Trophoblast cell (in vitro differentiated cells and primary cell): Measurements from ENCODE around the gene TMEM186.

ENCODE experiments used
- DNase-seq, 2 donors: peaks; one replicate each; pipeline ENCODE4 v3.0.0-alpha.2; 2016
- H2AFZ ChIP-seq: 2 replicates; pipeline ENCODE4 v1.6.1; 2013; ENCODE audit warnings: low read length, moderate library complexity, mild to moderate bottlenecking; ENCODE audit not compliant: insufficient read depth, poor library complexity
- H2AK5ac ChIP-seq: 2 replicates; pipeline ENCODE4 v1.6.1; 2013; ENCODE audit warnings: mild to moderate bottlenecking, low read length
- H2BK120ac ChIP-seq: 2 replicates; pipeline ENCODE4 v1.6.1; 2013; ENCODE audit warnings: low read length, mild to moderate bottlenecking, moderate library complexity; ENCODE audit not compliant: insufficient read depth, poor library complexity
- H2BK12ac ChIP-seq: 2 replicates; pipeline ENCODE4 v1.6.1; 2013; ENCODE audit warnings: mild to moderate bottlenecking, low read length, moderate library complexity
- H2BK5ac ChIP-seq: 2 replicates; pipeline ENCODE4 v1.6.1; 2013; ENCODE audit warnings: low read length, low read depth, moderate library complexity, mild to moderate bottlenecking; ENCODE audit not compliant: poor library complexity
- H3K14ac ChIP-seq: 2 replicates; pipeline ENCODE4 v1.6.1; 2013; ENCODE audit warnings: mild to moderate bottlenecking, low read length
- H3K18ac ChIP-seq: 2 replicates; pipeline ENCODE4 v1.6.1; 2013; ENCODE audit warnings: mild to moderate bottlenecking, low read length
- H3K23ac ChIP-seq: 2 replicates; pipeline ENCODE4 v1.6.1; 2013; ENCODE audit warnings: low read length
- H3K27ac ChIP-seq: 2 replicates; pipeline ENCODE4 v1.5.1; 2013; ENCODE audit warnings: low read depth, mild to moderate bottlenecking, inconsistent platforms, low read length, moderate library complexity
- H3K27me3 ChIP-seq: 2 replicates; pipeline ENCODE4 v1.6.1; 2013; ENCODE audit warnings: inconsistent platforms, mild to moderate bottlenecking, low read length, moderate library complexity; ENCODE audit not compliant: insufficient read depth
- H3K36me3 ChIP-seq, 2 experiments: 1 replicate in 1 of 2; 2 replicates in 1 of 2; pipeline ENCODE4 v1.6.1; 2013; ENCODE audit warnings: low read length in 2 of 2, mild to moderate bottlenecking in 2 of 2, moderate library complexity in 1 of 2; ENCODE audit not compliant: insufficient read depth in 2 of 2, control insufficient read depth in 1 of 2
- H3K4ac ChIP-seq: 2 replicates; pipeline ENCODE4 v1.6.1; 2013; ENCODE audit warnings: low read depth, mild to moderate bottlenecking, low read length, moderate library complexity
- H3K4me1 ChIP-seq, 2 experiments: 1 replicate in 1 of 2; 2 replicates in 1 of 2; pipeline ENCODE4 v1.6.1; 2013; ENCODE audit warnings: low read length in 2 of 2, mild to moderate bottlenecking in 2 of 2, moderate library complexity in 1 of 2; ENCODE audit not compliant: insufficient read depth in 2 of 2, control insufficient read depth in 1 of 2
- H3K4me2 ChIP-seq: 2 replicates; pipeline ENCODE4 v1.6.1; 2013; ENCODE audit warnings: inconsistent platforms, mild to moderate bottlenecking, low read length, moderate library complexity
- H3K4me3 ChIP-seq: 2 replicates; pipeline ENCODE4 v1.5.1; 2013; ENCODE audit warnings: mild to moderate bottlenecking, low read depth, low read length, inconsistent platforms
- H3K79me1 ChIP-seq: one replicate; pipeline ENCODE4 v1.6.1; 2013; ENCODE audit warnings: low read length
- H3K79me2 ChIP-seq: 2 replicates; pipeline ENCODE4 v1.6.1; 2013; ENCODE audit warnings: low read length, mild to moderate bottlenecking; ENCODE audit not compliant: control insufficient read depth, insufficient read depth, poor library complexity
- H3K9ac ChIP-seq: 2 replicates; pipeline ENCODE4 v1.6.1; 2013; ENCODE audit warnings: mild to moderate bottlenecking, low read length
- H3K9me3 ChIP-seq: 2 replicates; pipeline ENCODE4 v1.6.1; 2013; ENCODE audit warnings: low read depth, mild to moderate bottlenecking, control low read depth, inconsistent platforms, low read length; ENCODE audit not compliant: insufficient read depth
- H4K12ac ChIP-seq: 2 replicates; pipeline ENCODE4 v1.6.1; 2013; ENCODE audit warnings: low read depth, mild to moderate bottlenecking, low read length, moderate library complexity
- H4K8ac ChIP-seq: 2 replicates; pipeline ENCODE4 v1.6.1; 2013; ENCODE audit warnings: low read depth, mild to moderate bottlenecking, low read length, moderate library complexity
- H4K91ac ChIP-seq: one replicate; pipeline ENCODE4 v1.6.1; 2013; ENCODE audit warnings: low read depth, mild to moderate bottlenecking, low read length, moderate library complexity
- WGBS: extraction: QIAGEN DNeasy Blood & Tissue Kit; methylation state at CpG from one replicate; pipeline ENCODE4 v1.1.7; 2013; ENCODE audit warnings: missing lambda C conversion rate; ENCODE audit not compliant: insufficient read length, insufficient coverage; ENCODE audit errors: extremely low coverage; 5-methylcytosine and 5-hydroxymethylcytosine counted together

TMEM186 gene

GRCh38 chr16:8826278-8826879 is 28.9 kb upstream of the TMEM186 start:
- peaks cover 16 to 33% of the 10 kb centered on the region in 2 experiments for H3K36me3 ChIP-seq
- H4K12ac ChIP-seq, result no peak overlapping the region
- no peak overlapping the region for H4K91ac ChIP-seq
- H3K23ac ChIP-seq, result no peak overlapping the region
- no peaks in the 10 kb centered on the region for H3K27me3 ChIP-seq
- no peak for DNase-seq
- no peaks in the 10 kb centered on the region for H3K79me1 ChIP-seq
- H3K4me3 ChIP-seq, result no peak overlapping the region
- no CpG with 5 or more reads among the region's 3 CpGs for WGBS
- H3K14ac ChIP-seq, result no peak overlapping the region
- no peak overlapping the region for H2BK5ac ChIP-seq
- H2BK120ac ChIP-seq, result no peak overlapping the region
- H3K4me1 ChIP-seq, result peaks cover 0 to 2% of the 10 kb centered on the region in 2 experiments
- no peak overlapping the region for H3K18ac ChIP-seq
- H2AFZ ChIP-seq, result no peak overlapping the region
- H3K4ac ChIP-seq, result no peak overlapping the region
- H4K8ac ChIP-seq, result no peak overlapping the region
- H2BK12ac ChIP-seq, result no peak overlapping the region
- no peaks in the 10 kb centered on the region for H3K79me2 ChIP-seq
- no peak overlapping the region for H3K9ac ChIP-seq
- H2AK5ac ChIP-seq, result no peak overlapping the region
- no peak overlapping the region for H3K4me2 ChIP-seq
- H3K27ac ChIP-seq, result no peak overlapping the region
- H3K9me3 ChIP-seq, result no peaks in the 10 kb centered on the region

- Histone ChIP-seq H4K12ac (no peak overlapping the region), H3K14ac (no peak overlapping the region), H3K79me2 (no peaks in the 10 kb centered on the region), H3K27me3 (no peaks in the 10 kb centered on the region), H3K9me3 (no peaks in the 10 kb centered on the region), H3K9ac (no peak overlapping the region), H2BK120ac (no peak overlapping the region), H2BK5ac (no peak overlapping the region), H4K91ac (no peak overlapping the region), H3K4me2 (no peak overlapping the region), H4K8ac (no peak overlapping the region), H3K4me1 (no peaks in the 10 kb centered on the region), H2AK5ac (no peak overlapping the region), H3K27ac (no peak overlapping the region), H3K79me1 (no peaks in the 10 kb centered on the region), H3K4me3 (no peak overlapping the region), H2BK12ac (no peak overlapping the region), H2AFZ (no peak overlapping the region), H3K36me3 (peaks cover 16 to 37% of the 10 kb centered on the region in 2 experiments), H3K23ac (no peak overlapping the region), H3K4ac (no peak overlapping the region), H3K18ac (no peak overlapping the region)
- no CpG with 5 or more reads among the region's 3 CpGs for WGBS
- no peak for DNase-seq
Observed at GRCh38 chr16:8822403-8822802, 25.0 kb upstream of the TMEM186 start.

- Histone ChIP-seq H3K36me3 (peaks cover 24 to 47% of the 10 kb centered on the region in 2 experiments), H3K79me1 (no peaks in the 10 kb centered on the region), H3K27me3 (no peaks in the 10 kb centered on the region), H4K12ac (no peak overlapping the region), H3K14ac (no peak overlapping the region), H2BK5ac (no peak overlapping the region), H2AK5ac (no peak overlapping the region), H2BK120ac (no peak overlapping the region), H3K9me3 (no peaks in the 10 kb centered on the region), H3K23ac (no peak overlapping the region), H4K8ac (no peak overlapping the region), H3K4me3 (no peak overlapping the region), H4K91ac (no peak overlapping the region), H2BK12ac (no peak overlapping the region), H3K4me2 (no peak overlapping the region), H3K9ac (no peak overlapping the region), H3K27ac (no peak overlapping the region), H3K18ac (no peak overlapping the region), H3K4ac (no peak overlapping the region), H2AFZ (no peak overlapping the region), H3K79me2 (no peaks in the 10 kb centered on the region), H3K4me1 (no peaks in the 10 kb centered on the region)
- no CpG with 5 or more reads among the region's 6 CpGs for WGBS
- DNase-seq, result no peak
Observed at GRCh38 chr16:8819411-8820034, 22.1 kb upstream of the TMEM186 start.

GRCh38 chr16:8818504-8819270 is 21.2 kb upstream of the TMEM186 start:
- no peaks in the 10 kb centered on the region for H3K79me2 ChIP-seq
- no peak overlapping the region for H2BK120ac ChIP-seq
- H3K36me3 ChIP-seq, result peaks cover 30 to 54% of the 10 kb centered on the region in 2 experiments
- no peaks in the 10 kb centered on the region for H3K4me1 ChIP-seq
- H3K23ac ChIP-seq, result no peak overlapping the region
- no peak overlapping the region for H4K8ac ChIP-seq
- H3K79me1 ChIP-seq, result no peaks in the 10 kb centered on the region
- H3K27ac ChIP-seq, result no peak overlapping the region
- no peak overlapping the region for H3K4ac ChIP-seq
- no peak overlapping the region for H3K4me2 ChIP-seq
- no peak for DNase-seq
- no peak overlapping the region for H4K91ac ChIP-seq
- no peaks in the 10 kb centered on the region for H3K9me3 ChIP-seq
- no peak overlapping the region for H3K18ac ChIP-seq
- H2BK12ac ChIP-seq, result no peak overlapping the region
- H3K9ac ChIP-seq, result no peak overlapping the region
- H3K14ac ChIP-seq, result no peak overlapping the region
- H3K4me3 ChIP-seq, result no peak overlapping the region
- no peak overlapping the region for H2BK5ac ChIP-seq
- H2AFZ ChIP-seq, result no peak overlapping the region
- no peak overlapping the region for H2AK5ac ChIP-seq
- no CpG with 5 or more reads among the region's 10 CpGs for WGBS
- no peak overlapping the region for H4K12ac ChIP-seq
- no peaks in the 10 kb centered on the region for H3K27me3 ChIP-seq
